OCI-LY1 (cell line): ENCODE data around the gene GPX3.

Experiments
- EZH2 ChIP-seq: fragments of 200-600 bp; sonication (generic), shearing (Covaris generic); IDR thresholded peaks from 2 replicates; pipeline ENCODE4 v1.8.0; 2017; ENCODE audit warnings: borderline replicate concordance, mixed run types, mild to moderate bottlenecking, antibody characterized with exemption, low read length, moderate library complexity, mixed read lengths
- TF ChIP-seq, protein P1 (sequence below): fragments of 200-600 bp; sonication (generic), shearing (Covaris generic); IDR thresholded peaks from 2 replicates; pipeline ENCODE4 v1.5.1; 2017; ENCODE audit warnings: mild to moderate bottlenecking, antibody characterized with exemption, low read length, moderate library complexity, mixed read lengths

DNA sequence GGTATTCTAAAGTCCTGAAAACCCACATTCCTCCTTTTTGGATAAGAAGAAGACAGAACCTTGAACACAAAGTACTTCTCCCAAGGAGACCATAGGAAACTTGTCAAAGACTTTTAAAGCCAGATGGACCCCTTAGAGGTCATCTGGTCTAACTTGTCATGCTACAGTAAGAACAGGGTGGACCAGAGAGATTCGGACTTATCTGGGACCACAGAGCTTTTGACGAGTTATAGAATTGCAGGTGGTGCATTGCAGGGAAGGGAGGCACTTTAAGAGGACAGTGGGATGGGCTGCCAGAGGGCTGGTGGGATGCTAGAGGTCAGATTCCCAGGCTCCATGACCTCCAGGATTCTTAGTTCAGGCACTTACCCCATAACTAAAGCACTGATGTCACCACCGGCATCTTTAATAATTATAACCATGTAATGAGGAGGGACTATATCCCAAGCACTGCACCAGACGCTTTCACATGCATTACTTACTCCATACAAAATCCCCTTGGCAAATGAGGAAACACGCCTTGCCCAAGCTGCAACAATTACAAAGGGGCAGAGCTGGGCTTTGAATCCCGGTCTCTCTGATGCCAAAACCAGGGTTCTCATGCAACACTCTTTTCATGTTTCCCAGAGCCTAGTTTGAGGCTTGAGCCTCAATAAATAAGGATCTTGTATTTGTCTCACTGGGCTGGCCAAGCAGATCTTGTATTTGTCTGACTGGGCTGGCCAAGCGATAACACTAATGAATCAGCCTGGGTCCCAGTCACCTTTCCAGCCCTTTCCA is 12.8 kb upstream of the GPX3 start:
- TF ChIP-seq, protein P1, sequence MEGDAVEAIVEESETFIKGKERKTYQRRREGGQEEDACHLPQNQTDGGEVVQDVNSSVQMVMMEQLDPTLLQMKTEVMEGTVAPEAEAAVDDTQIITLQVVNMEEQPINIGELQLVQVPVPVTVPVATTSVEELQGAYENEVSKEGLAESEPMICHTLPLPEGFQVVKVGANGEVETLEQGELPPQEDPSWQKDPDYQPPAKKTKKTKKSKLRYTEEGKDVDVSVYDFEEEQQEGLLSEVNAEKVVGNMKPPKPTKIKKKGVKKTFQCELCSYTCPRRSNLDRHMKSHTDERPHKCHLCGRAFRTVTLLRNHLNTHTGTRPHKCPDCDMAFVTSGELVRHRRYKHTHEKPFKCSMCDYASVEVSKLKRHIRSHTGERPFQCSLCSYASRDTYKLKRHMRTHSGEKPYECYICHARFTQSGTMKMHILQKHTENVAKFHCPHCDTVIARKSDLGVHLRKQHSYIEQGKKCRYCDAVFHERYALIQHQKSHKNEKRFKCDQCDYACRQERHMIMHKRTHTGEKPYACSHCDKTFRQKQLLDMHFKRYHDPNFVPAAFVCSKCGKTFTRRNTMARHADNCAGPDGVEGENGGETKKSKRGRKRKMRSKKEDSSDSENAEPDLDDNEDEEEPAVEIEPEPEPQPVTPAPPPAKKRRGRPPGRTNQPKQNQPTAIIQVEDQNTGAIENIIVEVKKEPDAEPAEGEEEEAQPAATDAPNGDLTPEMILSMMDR: no peak
- TF ChIP-seq EZH2: no peak
